GM12878 (cell line): ENCODE results near the gene TCERG1L.

Experiments
- GABPA ChIP-seq: IDR thresholded peaks from 2 replicates; pipeline ENCODE4 v1.6.1; 2014; ENCODE audit warnings: antibody characterized with exemption, low read depth, mild to moderate bottlenecking, inconsistent platforms
- ZNF24 ChIP-seq: fragments of 450-650 bp; IDR thresholded peaks from 2 replicates; pipeline ENCODE4 v1.6.1; 2017; ENCODE audit warnings: antibody characterized with exemption, mild to moderate bottlenecking
- ZZZ3 ChIP-seq: IDR thresholded peaks from 2 replicates; pipeline ENCODE4 v1.6.1; 2011; ENCODE audit warnings: low read depth; ENCODE audit not compliant: control insufficient read depth, insufficient read length

- TF ChIP-seq ZZZ3 (no peak), GABPA (no peak), ZNF24 (no peak)
Observed at GRCh38 chr10:131187274-131187673, 124.2 kb downstream of the TCERG1L start.
